Inflammatory macrophage treated with lipopolysaccharide for 1 hour (primary cell): ENCODE results near the gene EXOC3L2.
A peak's percentile ranks its signal among the peaks of the same experiment; 100 is the strongest.
"Not testable (repeated sequence)": the region's sequence is repeated elsewhere in the genome, so short reads cannot be mapped to it uniquely, and the experiment has no call there.

Experiments
- DNase-seq, 2 donors: peaks; one replicate each; pipeline ENCODE4 v3.0.0-alpha.2; 2020 to 2022

The EXOC3L2 gene

DNA sequence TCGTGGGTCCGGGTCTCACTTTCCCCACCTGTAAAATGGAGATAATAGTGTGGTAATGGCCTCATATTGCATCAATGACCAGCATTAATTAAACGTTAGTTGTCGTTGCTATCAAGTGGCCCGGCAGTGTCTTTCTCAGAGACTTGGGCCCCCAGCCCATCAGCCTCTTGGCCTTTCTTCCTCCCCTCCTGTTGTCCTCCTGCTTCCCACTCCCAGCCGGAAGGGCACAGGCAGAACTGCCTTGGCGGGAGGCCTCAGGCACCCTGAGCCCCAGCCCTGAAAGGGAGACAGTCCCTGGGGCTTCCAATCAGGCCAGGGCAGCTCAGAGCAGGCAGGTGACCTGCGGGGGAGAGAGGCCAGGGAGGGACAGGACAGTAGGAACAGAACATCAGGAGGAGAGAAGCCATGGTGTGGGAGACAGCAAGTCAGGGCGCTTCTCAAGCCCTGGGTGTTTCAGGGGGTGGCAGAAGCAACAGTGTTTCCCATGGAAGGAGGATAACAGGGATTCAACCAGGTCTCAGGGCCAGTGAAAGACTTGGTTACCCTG, 10.5 kb upstream of the EXOC3L2 start:
- no peak for DNase-seq

DNA sequence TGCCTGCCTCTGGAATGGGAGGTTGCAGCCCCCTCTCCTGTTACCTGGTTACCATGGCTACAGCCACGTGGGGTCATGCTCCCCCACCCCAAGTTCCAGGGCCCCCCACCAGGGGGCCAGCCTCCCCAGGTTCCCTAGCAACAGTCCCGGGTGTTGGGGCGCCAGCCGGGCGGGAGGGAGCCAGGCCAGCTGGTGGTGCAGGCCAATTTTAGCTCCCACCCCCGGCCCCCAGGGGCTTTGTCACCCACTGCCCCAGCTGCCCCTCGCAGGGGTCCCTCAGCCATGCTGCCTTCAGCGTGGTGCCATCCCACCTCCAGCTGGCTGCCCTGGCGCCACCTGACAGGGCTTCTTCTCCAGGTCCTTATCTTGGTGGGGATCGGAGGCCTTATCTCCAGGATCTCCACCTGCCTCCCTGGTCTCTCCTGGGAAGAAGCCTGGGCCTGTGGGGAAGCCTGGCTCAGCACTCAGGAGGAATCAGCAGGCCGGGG, 8.9 kb upstream of the EXOC3L2 start:
- DNase-seq: no peak

DNA sequence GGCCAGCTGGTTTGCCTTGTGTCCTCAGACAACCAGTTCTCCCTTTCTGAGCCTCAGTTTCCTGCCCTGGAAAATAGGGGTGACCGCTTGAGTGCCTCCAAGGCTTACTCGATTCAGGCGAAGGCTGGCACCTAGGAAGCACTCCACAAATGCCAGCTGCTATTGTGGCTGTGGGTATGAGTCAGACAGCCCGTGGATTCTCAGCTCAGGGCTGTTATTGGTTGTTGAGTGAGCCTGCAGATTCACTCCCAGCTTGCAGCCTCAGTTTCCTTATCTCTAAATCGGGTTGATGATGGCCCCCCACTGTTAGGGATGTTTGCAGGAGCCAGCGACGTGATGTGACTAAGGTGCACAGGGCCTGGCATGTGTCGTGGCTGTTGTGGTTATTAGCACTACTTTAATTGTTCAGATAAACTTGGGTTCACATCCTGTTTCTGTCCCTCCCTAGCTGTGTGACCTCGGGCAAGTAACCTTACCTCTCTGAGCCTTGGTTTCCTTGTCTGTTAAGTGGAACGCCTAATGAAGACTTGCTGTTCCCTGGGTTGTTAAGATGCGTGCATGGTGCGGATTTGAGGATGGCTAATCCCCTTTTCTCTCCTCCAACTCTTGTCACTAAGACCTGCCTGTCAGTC, 8.3 kb upstream of the EXOC3L2 start:
- DNase-seq: no peak

- DNase-seq: no peak
These were observed 6.5 kb upstream of the EXOC3L2 start for GRCh38 chr19:45251452-45252354.

DNA sequence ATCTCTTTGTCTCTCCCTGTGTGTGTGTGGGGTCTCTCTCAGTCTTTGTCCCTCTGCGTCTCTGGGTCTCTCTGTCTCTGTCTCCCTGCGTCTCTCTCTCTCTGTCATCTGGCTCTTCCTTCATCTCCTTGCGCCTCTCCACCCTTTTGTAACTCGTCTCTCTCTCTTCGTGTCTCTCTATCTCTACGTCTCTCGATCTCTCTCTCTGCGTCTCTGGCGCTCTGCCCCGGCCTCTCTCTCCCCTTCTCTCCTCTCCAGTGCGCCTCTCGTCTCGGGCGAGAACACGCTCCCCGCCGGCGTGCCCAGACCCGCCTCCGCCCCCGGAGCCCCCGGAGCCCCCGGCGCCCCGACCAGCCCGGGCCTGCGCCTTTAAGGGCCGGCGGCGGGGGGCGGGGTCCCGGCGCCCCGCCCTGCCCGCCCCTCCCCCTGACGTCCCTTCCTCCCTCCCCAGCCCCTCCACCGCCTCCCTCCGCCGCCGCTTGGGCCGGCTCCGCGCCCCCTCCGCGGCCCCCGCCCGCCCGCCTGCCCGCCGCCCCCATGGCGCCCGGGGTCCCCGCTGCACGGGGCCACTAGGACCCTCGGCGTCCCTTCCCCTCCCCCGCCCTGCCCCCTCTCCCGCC, 5.7 kb upstream of the EXOC3L2 start, which contains the start of gene MARK4:
Gene MARK4 (plus strand): TSS at position 440 of the 620 bp plus-strand sequence. CDS start 318 bp downstream, outside the sequence.
- peak; percentile 30 to 49 for DNase-seq

DNA sequence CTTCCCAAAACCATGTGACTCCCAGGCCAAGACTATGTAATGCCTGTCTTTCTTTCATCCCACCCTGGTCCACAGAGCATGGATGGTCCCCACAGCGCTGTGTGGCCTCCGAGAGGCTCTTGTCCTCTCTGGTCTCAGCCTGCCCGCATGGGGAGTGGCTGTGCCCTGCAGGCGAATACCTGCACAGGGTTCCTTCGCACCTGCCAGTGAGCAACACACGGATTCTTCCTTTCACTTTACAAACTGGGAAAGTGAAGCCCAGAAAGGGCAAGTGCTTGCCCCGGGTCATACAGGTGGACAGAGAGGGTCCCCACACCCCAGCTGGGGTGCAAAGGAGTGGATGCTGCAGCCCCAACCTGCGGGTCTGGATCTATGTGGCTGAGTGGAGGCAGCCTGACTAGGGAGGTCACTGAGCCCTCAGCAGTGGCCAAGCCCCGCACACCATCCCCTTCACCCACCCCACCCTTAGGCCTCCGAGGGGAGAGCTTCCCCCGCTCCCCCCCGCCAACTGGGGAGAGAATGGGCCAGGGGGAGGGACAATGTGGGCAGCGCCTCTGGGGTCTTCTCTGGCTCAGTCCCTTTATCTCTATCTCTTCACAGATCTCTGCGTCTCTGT, 5.1 kb upstream of the EXOC3L2 start:
- no peak for DNase-seq

DNA sequence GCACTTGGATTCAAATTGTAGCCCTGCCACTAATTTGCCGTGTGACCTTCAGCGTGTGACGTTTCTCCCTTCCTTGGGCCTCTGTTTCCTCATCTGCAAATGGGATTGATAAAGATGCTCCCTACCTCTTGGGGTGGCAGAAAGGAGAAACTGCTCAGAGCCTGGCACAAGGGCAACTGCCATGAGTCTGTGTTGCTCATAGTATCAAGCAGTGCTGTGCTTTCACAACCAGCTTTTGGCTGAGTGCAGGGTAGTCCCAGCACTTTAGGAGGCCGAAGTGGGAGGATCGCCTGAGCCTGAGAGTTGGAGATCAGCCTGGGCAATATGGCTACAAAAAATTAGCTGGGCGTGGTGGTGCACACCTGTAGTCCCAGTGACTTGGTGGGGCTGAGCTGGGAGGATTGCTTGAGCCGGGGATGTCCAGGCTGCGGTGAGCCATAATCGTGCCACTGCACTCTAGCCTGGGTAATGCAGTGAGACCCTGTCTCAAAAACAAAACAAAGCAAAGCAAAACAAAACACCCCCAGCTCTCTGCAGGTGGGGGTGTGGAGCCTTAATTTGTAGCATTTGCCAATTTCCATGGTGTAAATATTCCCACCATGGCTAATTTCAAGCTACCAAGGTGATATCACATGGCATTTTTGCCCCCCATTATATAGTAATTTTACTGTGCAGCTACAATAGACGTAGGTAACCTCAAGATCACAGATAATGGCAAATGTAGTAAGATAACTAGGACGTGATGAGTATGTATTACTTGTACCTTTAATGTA, 4.2 kb upstream of the EXOC3L2 start:
- DNase-seq: peak in 1 of 2 donors; percentile 5

GRCh38 chr19:45247136-45247535, 1.9 kb upstream of the EXOC3L2 start:
- no peak for DNase-seq

- DNase-seq: no peak
These were observed 619 bp upstream of the EXOC3L2 start for GRCh38 chr19:45245826-45246225.

DNA sequence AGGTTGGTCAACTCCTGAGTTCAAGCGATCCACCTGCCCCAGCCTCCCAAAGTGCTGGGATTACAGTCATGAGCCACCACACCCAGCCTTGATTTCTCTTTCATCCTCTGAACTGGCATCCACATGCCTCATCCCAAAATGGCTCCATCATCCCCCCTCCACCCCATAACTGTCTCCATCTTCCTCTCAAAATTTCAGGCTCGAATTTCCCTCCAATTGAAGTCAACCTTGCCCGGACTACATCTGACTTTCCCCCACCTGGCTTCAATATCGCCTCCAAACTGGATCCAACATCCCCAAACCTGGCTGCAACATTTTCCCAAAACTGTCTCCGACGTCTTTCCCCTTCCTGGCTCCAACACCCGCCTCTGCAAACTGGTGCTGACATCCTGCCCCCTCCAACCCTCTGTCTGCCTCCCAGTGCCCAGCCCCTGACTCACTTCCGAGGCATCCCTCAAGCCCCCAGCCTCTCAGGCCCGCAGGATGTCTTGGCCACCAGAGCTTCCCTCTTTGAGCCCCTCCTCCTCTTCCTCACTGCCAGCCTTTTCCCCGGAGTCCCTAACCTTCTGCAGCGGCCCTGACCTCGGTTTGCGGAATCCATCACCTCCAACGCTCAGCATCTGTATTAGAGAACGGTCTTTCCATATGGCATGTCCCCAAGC, 943 bp downstream of the EXOC3L2 start:
- no peak for DNase-seq

DNA sequence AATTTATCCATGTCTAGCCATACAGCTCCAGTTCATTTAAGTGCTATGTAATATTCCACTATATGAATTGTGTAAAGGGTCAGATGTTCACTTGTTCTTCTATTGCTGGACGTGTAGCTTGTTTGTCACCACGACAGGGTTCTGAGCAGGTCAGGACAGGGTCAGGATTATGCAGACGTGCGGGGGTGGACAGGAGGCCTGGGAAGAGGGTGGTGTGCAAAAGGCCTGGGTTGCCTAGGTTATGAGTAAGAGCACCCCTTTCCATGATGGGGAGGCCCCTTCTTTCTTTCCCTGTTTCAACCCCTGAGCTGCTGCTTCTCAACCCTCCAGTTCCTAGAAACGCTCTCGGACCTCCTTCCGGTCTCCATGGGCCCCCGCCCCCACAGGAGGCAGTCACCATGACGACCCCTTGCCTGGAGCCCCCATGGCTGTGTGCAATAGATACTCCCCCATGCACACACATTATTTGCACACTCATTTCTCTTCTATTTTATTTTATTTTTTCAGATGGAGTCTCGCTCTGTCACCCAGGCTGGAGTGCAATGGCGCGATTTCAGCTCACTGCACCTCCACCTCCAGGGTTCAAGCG, 2.0 kb downstream of the EXOC3L2 start:
- DNase-seq: no peak

GRCh38 chr19:45238556-45238955, 6.7 kb downstream of the EXOC3L2 start:
- no peak for DNase-seq

DNA sequence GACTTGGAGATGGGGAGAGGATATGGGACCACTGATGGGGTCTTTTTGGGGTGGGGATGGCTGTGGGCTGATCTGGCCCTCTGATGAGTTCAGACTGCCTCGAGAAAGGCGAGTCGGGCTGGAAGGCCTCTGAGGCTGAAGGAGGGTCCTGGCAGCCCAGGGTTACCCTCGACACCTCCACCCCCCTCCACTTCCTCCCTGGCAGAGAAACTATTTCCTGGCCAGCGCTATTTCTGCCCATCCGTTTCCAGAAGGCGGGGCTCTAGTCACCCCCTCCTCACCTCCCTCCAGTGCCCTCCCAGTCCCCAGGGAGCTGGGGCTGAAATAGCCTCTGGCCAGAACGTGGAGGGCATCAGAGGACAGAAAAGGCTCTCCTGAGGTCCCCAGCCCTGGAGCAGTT, 9.7 kb downstream of the EXOC3L2 start:
- DNase-seq: no peak

- no peak for DNase-seq
These were observed 10.9 kb downstream of the EXOC3L2 start for GRCh38 chr19:45234089-45234869.

GRCh38 chr19:45231891-45232290, 13.3 kb downstream of the EXOC3L2 start:
- DNase-seq: no peak

- DNase-seq: not testable (repeated sequence)
These were observed 16.2 kb downstream of the EXOC3L2 start for GRCh38 chr19:45229056-45229455.

GRCh38 chr19:45224645-45225044, 20.6 kb downstream of the EXOC3L2 start:
- DNase-seq: no peak

DNA sequence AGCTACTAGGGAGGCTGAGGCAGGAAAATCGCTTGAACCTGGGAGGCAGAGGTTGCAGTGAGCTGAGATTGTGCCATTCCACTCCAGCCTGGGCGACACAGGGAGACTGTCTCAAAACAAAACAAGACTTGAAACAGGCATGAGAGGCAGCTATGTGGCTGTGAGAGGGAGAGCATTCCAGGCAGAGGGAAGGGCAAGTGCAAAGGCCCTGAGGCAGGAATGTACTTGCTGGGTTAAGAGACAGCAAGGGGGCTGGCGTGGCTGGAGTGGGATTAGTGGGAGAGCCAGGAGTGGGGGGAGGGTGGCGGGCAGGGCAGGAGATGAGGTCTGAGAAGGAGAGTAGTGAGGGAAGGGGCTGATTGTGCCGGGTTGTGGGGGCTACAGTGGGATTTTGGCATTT, 21.3 kb downstream of the EXOC3L2 start:
- no peak for DNase-seq

GRCh38 chr19:45222724-45223123, 22.5 kb downstream of the EXOC3L2 start:
- DNase-seq: no peak
